ENCODE results near the gene ARHGAP23.

The ARHGAP23 gene

DNA sequence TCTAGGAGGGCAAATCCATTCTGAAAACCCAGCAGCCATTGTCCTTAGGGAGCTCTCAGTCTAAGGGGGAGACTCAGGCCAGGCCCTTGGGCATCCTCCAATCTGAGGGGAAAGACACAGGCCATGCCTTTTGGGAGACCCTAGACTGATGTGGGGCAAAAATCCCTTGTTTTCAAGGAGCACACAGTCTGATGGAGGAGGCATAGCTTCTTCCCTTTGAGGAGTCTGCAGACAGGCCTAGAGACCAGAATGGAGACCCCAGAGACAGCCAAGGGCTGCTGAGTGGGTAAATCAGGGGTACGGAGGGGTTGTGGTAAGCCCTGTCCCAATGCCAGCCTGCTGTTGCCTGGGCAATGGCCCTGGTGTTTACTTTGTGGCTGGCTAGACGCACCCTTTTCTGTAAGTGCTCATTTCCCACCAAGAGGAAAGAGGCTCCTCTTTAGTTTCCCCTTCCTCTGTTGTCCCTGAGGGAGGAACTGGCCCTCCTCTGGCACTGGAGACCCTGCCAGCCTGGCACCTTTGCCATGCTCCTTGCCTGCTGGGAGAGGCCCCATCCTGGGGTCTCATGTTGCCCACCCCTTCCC, 19.3 kb downstream of the ARHGAP23 start:
- no peak for DNase-seq

- DNase-seq = no peak
Observed at GRCh38 chr17:38448208-38448771, 20.0 kb downstream of the ARHGAP23 start.

- DNase-seq = no peak
Observed at GRCh38 chr17:38449364-38449763, 21.1 kb downstream of the ARHGAP23 start.

GRCh38 chr17:38450557-38451029, 22.3 kb downstream of the ARHGAP23 start:
- no peak for DNase-seq

- DNase-seq = no peak
Observed at GRCh38 chr17:38451030-38451839, 23.0 kb downstream of the ARHGAP23 start.

- DNase-seq = no peak
Observed at GRCh38 chr17:38451840-38452529, 23.7 kb downstream of the ARHGAP23 start.

- no peak for DNase-seq
Observed at GRCh38 chr17:38452719-38453118, 24.5 kb downstream of the ARHGAP23 start.

GRCh38 chr17:38453951-38454421, 25.7 kb downstream of the ARHGAP23 start:
- no peak for DNase-seq

DNA sequence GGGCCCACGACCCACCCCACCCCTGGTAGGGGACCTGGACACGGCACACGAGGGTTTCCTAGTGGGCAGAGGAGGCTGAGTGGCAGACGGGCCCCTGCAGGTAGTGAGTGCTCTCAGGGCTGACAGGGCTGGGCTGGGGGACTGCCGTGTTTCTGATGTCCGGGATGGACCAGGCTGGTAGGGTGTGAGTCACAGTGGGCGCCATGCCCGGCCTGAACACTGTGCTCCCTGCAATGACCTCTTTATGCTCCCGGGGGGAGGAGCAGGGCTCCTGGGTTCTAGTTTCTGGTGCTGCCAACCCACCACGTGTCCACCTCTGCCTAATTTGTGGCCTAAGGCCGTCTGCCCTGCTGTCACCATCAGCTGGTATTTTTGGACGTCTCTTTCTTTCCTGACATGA, 26.3 kb downstream of the ARHGAP23 start:
- DNase-seq = no peak

- no peak for DNase-seq
Observed at GRCh38 chr17:38455288-38455915, 27.1 kb downstream of the ARHGAP23 start.

- no peak for DNase-seq
Observed at GRCh38 chr17:38456031-38456815, 28.0 kb downstream of the ARHGAP23 start.

DNA sequence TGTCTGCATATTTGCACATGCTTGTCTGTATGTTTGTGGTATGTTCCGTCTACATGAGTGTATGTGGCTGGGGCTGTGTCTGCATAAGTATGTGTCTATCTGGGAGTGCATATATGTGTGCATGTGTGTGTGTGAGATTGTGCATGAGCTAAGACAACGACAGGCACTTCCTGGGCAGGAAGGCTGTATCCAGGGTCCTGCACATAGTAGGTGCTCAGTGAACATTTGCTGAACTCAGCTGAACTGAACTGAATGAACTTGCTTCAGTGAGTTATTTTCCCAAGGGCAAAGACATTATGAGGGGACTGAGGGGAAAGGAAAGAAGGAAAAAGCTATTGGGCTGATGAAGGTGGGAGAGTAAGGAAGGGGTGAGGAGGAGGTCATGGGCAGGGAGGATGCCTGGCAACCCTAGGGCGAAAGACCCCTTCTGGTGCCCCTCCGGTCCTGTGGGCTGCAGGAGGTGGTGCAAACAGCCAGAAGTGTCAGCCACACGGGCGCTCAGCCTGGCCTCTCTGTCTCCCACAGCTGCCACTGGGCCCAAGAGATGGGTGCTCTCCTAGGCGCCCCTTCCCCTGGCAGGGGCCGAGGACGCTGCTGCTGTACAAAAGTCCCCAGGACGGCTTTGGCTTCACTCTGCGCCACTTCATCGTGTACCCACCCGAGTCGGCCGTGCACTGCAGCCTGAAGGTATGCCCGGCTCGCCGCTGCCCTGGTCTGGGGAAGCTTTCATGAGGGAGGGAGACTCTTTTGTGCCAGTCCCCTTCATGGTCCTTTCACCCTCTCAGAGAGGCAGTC, 29.5 kb downstream of the ARHGAP23 start:
- DNase-seq = no peak

GRCh38 chr17:38458521-38458920, 30.3 kb downstream of the ARHGAP23 start:
- no peak for DNase-seq

GRCh38 chr17:38459567-38459966, 31.3 kb downstream of the ARHGAP23 start:
- no peak for DNase-seq

DNA sequence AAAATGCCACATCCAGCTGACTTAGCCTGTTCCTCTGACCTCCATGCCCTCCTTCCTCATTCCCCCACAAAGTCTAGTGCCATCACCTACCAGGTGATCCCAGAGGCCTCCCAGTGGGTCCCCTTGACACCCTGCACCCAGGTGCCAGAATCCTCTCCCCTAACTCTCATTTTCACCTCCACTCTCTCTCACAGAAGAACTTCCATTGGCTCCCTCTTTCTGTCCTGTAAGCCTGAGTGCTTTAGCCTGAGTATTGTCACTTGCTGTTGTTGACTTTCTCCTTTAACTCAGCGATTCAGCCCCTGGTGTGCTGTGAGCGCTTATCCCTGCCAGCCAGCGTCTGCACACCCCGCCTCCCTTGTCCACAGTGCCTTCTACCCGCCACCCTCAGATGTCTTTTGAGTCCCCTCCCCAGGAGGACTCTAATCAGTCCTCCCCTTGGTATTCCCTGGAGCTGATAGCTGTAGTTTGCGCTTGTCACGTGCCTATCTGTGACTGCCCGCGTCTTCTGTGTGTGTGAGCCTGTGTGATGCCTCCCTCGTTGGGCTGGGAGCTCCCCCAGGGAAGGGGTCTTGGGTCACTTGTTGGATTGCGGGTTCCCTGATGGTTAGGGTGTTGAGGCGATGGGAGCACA, 31.9 kb downstream of the ARHGAP23 start:
- DNase-seq = no peak

DNA sequence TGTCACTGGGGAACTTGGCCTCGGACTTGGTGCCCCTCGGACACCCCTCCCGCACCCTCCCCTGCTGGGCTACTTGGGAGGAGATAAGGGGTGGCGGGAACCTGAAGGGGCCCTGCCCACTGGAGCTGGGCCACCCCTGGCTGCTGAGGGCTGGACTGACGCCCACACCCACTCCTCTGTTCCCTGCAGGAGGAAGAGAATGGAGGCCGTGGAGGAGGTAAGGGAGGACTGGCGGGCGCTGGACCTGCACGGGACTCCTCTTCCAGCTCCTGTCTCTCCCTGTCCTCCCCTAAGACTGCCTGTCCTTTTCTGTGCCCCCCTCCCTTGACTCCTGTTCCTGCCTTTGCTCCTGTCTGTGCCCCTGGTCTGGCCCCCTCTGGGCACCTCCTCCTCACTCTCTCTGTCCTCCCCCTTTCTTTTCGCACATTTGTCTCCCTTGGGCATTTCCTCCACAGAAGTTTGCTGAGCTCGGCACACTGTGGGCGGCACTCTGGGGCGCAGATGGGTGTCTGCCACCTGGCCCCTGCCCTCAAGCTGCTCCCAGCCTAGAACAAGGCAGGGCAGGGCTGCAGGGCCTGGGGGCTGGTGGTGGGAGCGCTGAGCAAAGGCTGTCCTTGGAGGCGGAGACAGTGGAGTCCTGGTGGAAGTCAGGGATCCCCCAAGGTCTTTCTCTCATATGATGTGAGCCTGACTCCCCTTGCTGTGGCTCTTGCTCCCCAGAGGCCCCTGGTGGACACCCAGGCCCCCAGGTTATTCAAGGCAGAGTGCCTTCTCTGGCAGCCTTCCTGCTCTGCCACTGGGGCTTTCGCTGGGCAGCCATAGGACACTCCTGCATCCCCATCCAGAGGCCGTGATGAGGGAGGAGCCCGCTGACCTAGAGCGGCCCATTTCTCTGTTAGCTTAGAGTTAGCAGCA, 32.7 kb downstream of the ARHGAP23 start:
- no peak for DNase-seq

GRCh38 chr17:38461683-38462082, 33.4 kb downstream of the ARHGAP23 start:
- DNase-seq = no peak

DNA sequence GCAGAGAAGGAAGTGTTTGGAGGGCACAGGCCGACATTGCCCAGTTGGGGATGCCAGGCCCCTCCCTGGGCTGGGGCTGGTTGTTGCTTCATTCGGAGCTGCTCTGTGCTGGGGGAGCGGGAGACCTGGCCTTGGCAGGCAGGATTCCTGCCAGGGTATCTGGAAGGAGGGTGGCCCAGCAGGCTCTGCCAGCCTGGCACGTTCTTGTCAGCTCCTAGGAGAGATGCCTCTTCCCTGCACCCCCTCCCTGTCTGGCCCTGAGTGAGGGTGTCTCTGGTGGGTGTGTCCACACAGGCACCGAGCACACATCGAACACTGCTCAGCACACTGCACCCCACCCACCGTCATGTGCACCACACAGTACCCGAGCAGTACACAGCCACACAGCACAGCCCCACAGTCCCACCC, 35.2 kb downstream of the ARHGAP23 start:
- DNase-seq = no peak

GRCh38 chr17:38464251-38464722, 36.0 kb downstream of the ARHGAP23 start:
- no peak for DNase-seq

Data from NCI-H1436 treated with DMSO at 0.1 percent for 48 hours (cell line).